DMS79 treated with DMSO at 0.1 percent for 48 hours (cell line): ENCODE data around the gene RTN4.

Source experiments
- DNase-seq: peaks from one replicate; lab custom pipeline; 2025; lab: John Stamatoyannopoulos, UW

The RTN4 gene

DNA sequence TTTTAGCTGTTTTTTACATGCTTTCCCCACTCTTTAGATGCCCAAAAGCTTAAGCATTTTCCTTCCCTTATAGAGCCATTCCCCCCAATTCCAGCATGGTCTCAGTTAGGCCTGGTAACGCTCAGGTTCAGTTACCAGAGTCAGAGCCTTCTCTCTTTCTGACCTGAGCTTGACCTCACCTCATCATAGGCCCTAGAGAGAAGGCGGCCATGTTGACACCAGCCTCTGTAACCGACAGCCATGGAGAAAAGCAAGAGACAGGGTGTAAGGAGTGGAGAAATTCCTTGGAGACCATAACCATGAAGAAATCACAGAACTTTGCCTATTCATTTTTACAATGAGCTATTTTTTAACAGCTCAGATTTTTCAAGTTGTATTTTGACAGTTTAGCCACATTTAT, 99.4 kb downstream of the RTN4 start:
- no peak for DNase-seq

DNA sequence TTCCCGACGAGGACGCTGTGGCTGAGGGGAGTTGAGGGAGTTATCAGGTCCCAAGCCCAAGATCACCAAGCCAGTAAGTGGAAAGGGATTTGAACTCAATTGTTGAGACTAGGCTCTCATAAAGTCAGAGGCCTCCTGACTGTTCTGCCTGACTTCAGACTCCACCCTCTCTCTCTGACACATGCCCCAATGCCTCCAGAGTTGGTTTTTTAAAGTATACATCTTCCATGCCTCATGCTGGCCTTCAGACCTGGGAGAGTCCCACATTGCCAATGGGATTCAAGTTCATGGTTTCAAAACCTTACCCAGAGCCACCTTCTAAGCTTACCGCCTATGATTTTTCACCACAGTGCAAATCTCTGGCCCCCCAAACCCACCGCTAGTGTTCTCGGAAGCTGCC, 100.8 kb downstream of the RTN4 start:
- no peak for DNase-seq

DNA sequence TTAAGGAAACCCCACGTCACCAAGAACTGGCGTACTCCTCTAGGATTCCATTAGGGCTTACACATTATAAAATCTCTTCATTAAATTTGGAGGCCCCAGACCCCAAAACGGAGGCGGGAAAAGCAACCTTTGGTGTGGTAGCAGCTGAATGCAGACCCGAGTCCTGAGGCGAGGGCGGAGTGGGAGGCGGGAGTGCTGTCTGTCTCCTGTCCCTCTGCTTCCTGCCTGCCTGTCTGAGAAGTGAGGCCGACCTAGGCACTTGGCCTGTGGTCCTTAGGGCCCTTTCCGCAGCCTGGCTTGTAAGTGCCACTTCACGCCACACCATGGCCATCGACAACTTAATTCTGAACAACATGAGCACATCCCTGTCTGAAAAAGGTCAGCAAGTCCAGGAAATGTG, 102.1 kb downstream of the RTN4 start:
- DNase-seq = no peak

DNA sequence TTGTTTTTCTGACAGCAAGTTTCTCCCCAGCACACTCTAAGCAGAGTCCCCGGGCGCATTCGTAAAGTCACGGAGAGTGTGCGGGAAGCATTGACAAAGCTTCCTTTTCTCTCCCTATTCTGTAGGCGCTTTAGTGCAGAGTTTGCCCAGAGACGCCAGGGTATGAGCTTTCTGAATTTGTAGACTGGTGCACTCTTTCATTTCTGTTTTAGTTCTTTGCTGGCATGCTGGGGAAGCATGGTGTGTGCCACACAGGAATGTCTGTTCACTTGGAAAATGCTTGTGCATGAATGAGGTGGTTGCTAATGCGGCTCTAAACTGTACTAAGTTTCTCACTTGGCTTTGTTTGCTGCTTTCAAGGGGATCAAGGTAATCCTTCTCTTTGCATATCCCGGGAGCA, 102.6 kb downstream of the RTN4 start:
- no peak for DNase-seq

DNA sequence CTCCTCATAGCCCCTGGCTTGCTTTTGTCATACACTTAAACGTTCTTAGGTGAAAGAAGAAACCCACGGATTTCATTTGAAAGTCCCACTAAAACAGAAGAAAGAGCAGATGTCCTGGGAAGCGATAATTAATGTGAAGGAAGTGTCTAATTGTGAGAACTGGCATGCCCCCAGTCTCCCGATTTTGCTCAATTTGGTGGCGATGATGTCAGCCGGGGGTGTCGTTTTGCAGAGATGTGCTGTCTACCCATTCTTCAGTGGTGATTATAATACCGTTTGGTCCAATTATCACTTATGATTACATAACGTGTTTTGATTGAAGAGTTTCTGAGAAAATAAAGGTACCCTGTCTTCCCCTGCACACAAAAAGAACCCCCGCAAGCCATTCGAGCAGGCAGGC, 103.1 kb downstream of the RTN4 start:
- DNase-seq = no peak

DNA sequence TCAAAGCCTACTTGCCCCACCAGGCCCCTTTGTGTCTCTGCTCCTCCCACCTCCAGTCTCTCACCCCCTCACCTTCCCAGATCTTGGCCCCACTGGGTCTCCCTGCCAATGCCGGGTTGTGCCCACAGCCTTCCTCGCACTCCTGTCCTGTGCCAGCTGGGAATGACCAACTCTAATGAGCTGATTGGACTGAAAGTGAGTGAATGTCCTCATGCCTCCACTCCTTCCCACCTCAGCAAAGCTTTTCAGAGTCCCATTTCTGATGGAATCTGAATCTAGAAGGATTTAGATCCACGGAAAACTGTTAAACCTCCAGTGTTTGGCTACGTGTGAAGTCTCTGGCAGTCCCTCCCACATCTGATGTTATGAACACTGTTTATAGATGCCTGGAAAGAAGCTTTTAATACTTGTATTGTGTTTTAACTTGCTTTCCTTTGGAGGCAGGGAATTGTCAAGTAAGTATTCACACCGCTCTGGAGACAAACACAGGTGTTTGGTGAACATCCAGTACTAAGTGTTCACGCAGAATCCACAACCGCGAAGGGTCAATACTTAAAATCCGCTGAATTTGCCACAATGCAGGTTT, 103.9 kb downstream of the RTN4 start:
- DNase-seq = no peak

DNA sequence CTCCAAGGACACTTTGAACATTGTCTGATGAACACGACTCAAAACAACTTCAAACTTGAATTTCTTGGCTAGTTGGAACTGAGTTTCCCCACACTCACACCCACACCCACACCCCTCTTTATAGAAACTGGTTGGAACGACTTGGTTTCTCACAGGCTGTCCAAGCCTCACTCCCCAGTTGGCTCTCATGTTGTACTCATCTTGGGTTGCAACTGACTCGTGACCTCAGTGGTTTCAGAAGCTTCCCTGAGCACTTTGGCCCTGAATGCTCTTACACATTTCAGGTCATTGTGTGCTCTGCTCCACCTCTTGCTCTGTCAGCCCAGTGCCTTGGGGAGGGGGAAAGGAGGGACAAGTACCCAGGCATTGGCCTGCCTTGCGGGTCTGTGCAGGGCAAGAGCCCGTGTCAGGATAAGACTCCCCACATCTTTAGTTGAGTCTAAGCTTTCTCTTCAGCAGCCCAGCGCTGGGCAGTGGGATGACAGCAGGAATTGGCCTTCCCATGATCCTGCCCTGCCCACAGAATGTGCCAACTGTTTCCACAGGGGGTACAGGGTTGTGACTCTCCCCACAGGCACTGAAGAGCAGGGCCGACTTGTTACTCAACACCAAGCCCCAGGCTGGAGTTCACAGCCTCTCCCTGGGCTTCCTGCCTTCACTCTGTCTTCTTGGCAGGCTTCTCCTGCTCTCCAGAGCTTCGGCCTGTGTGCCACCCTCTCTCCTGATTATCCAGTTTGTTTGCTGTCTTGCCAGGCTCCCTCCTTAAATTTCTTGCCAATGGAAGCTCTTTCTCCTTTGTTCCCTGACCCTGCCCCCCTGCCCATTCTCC, 104.6 kb downstream of the RTN4 start:
- DNase-seq = peak; percentile 77

DNA sequence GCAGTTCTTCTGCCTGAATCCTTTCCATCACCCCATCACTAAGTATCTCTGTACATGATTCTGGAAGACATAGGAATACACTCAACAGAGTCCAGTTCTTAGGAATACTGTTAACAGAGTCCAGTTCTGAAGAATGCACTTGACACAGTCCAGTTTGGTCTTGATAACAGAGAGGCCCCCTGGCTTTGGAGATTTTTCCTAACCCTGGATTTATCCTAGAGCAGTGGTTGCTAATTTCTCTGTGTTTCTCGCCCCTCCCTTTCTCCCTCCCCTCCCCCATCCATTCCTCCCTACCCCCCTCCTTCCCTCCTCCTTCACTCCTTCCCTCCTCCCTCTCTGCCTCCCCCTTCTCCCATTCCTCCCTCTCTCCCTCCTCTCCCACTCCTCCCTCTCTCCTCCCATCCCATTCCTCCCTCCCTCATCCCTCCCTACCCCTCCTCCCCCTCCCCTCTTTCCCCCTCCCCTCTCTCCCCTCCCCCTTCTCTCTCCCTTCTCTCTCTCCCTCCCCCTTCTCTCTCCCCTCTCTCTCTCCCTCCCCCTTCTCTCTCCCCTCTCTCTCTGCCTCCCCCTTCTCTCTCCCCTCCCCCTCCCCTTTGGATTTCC, 105.4 kb downstream of the RTN4 start:
- DNase-seq = no peak

DNA sequence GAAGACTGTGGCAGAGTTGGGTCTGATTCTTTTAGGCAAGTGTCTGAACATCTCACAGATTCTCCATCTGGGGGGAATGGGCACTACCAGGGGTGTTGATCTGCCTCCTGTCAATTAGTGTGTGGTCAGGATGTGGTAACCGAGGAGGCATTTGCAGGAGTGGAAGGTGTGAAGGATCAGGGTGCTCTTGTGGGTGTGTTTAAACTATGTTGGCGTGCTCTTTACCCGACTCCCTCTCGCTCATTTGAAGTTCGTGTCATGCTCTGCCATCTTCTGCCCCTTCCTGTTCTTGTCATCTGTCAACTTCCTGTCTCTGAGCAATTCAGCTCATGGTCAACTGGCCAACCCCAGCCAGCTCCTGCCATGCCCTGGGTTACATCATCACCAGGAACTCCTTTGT, 107.9 kb downstream of the RTN4 start:
- DNase-seq = no peak

DNA sequence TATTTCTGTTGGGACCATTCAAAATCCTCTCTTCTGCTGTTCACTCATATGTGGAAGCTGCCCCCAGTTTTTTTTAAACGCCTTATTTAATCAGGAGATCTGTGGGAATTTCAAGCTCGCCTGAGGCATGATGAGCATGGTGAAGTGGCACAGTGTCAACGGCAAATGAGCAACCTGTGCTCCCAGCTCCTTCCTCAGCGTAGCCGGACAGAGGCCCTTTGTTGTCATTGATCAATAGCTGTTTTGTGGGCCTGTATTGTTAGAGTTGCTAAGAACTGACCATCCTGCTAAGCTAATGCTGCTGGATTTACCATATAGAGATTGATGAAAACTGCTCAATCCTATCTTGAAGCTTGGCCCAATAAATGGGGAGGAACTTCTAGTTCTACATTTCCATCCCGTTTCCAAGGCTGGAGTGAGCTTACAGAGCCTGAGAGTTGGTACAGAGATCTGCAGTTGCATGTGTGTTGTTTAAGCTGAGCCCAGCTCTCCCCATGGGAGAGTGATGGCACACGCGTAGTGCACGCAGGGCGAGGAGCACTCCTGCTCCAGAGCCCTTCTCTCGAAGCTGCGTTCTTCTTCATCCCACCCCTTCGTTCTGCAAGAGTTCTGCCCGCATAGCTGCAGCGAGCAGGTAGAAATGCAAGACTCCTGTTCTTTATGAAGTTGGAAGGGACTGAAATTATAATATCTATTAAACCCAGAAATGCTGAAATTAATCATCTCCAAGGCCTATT, 108.8 kb downstream of the RTN4 start:
- DNase-seq = no peak

DNA sequence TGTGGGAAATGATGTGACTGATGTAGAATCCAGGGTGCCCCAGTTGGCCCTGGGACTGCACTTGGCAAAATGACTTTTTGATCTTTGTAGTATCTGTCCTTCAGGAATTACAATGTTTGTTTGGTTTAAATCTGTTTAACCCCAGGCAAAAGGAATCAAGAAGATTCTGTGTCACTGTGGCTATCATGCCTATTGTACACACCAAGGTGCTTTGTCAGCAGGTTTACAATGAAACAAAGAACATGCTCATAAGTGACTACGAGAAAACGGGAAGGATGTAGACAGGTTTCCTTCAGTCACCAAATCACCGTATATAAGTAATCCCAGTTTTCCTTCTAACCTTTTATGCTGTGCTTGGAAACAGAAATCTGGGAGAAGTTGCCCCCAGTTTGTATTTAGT, 109.5 kb downstream of the RTN4 start:
- no peak for DNase-seq

DNA sequence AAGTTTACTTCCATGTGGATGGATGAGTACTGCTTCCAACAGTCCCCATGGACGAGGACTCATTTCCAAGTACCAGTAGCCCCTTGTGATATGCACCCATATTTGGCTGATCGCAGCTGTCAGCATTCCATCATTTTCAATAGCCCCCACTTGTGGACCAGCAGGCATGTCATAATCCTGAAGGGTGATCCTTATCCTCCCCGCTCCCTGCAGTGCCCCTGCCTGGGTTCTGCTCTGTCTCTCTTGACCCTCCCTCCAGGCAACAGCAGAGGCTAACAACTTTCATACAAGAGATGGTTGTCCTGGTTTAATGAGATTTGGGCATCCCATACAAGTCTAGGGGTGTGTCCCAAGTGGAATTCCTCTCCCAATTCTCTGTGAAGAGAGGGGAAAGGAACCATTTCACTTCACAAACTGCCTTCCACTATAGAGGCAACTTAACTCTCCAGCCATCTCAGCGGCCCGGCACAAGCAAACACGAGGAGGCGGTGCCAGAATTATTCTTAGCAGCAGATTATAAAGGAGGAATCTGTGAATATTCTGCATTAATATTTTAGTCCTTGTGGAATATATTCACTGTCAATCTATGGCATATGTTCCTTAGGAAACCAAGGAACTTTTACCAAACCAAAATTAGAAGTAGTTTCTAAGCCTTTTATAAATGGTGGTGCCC, 110.7 kb downstream of the RTN4 start:
- DNase-seq = no peak

DNA sequence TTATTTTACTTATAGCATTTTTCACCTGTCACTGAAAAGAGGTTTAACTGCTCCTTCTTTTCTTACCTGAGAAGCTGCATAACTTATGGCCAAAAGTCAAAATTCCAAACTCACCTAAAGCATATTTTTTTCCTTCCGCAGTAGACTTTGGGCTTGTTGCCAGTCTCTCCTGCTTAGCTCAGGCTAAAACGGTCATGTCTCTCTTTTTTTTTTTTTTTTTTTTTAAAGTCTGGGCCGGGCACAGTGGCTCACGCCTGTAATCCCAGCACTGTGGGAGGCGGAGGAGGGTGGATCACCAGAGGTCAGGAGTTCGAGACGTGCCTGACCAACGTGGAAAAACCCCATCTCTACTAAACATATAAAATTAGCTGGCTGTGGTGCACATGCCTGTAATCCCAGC, 113.5 kb downstream of the RTN4 start:
- no peak for DNase-seq

DNA sequence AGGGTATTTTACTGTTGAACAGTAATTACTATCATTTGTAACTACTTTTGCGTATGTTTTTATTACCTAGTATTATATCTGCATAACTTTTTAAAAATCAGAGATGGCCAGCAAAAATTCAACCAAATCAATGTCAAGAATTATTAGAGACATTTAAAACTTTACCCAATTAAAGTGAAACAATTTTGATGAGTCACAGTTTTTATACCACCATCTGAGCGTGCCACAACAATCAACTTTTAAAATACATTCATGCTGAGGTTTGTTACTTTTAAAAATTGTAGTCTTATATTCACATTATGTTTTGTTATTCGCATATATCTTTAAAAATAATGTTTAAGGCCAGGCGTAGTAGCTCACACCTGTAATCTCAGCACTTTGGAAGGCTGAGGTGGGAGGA, 114.9 kb downstream of the RTN4 start:
- no peak for DNase-seq

DNA sequence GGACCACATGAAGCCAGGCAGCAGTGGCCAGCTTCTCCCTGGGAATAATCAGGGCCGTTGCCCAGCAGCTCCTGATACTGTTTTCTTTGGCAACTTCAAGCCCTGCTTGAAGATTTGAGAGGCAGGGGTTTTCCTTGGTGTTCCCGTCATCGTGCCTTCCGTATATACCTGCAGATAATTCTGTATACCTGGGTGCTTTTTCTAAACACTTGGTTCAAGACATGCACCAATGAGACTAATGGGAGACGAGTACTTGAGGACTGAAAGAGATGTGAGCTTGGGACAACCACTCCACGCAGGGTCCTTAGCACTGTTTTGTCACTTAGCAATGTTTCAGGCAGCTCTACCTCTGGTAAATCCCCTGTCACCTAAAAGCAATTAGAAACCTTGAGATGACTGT, 118.8 kb downstream of the RTN4 start:
- peak; percentile 88 for DNase-seq

DNA sequence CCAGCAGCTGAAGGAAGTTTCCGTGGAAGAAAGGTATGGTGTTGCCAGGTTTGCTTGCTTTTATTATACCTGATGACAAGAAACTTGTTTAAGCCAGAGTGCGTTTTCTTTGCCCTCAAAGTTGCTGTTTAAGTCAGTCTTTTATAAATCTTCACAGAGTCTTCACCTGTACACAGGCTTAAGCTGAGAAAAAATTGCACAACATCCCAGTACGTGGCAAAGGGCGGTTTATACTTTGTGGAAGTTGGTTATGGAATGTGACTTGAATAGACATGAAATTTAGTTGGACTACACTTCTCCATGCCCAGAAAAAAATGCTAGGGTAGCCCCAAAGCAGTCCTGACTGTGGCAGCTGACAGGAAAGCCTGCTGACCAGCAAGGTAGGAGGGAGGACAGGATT, 121.5 kb downstream of the RTN4 start:
- no peak for DNase-seq

DNA sequence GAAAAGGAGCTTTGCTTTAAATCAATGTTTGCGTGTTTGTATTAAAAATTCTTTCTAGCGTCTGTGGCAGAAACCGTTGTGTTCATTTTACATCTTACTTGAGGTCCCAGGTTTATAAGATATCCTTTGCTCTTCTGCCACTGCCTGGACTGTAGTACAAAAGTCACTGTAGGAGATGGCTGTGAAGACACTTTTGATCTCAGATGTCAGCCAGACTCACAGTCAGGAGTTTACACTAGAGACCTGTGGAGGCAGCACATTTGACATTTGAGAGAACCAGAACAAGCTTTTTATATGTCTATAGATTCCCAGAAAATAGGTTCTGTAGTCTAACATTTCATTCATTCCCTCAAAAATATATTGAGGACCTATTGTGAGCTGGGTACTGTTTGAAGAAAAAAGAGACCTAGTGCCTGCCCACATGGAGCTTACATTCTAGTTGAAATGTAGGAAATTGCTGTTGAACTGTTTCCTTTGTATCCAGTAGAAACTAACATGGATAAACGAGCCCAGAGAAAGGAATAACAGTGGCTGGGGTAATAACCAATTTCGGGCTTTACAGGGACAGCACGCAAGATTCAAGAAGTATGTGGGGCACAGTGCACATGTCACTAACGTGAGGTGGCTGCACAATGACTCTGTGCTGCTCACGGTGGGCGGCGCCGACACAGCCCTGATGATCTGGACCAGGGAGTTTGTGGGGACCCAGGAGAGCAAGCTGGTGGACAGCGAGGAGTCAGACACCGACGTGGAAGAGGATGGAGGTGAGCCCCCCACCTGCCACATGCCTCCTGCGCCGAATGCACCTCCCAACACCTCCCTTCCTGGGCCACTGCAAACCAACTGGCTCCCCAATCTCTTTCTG, 122.3 kb downstream of the RTN4 start:
- DNase-seq = no peak

DNA sequence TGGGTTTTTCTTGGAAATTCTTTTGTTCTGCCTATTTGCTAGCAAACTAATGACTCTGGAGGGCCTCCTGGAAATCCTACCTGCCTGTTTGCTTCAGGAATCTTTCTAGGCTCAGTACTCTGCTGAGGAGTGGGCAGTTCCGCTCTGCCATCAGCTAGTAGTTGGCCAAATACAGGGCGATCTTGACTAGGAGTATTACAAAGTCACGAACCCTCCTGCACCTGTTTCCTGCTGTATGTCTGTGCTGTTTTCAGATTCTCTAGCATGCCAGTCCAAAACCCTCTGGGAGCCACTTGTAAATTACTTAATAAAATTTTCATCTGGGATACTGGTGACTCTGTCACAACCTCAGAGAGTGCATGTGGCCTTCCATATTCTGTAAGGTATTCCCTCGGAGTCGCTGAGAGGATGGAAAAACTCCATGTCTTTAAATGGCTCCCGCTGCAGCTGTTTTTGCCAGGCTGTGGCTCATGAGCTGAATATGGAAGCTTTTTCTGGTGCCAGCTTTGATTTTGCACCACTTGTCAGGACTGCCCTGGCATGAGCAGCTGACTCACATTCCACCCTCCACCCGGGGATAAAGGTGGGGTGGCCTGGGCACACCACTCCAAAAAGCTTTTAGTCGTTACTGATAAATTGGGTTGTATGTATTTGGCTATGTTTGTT, 123.0 kb downstream of the RTN4 start:
- no peak for DNase-seq

DNA sequence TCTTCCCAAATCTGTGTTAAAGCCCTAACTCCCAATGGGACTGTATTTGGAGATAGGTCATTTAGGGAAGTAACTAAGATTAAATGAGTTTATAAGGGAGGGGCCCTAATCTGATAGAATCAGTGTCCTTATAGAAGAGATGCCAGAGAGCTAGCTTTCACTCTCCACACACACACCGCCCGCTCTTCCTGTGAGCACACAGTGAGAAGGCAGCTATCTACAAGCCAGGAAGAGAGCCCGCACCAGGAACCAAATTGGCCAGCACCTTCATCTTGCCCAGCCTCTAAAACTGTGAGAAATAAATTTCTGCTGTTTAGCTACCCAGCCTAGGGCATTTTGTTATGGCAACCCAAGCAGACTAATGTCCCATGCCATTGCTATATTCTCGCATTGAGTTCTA, 125.2 kb downstream of the RTN4 start:
- no peak for DNase-seq

DNA sequence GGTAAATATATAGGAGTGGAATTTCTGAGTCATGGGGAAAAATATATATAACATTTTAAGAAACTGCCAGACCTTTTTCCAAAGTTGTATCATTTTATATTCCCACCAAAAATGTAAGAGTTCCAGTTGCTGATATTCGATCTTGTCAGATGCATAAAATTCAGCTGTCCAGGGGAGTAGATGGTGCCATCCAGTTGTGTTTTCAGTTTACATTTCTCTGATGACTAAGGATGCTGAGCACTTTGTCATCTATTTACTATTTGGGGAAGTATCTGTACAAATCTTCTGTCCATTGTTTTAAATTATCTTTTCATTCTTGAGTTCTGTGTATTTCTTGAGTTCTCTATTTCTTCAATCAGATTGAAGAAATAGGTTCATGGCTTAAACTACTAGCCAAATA, 126.1 kb downstream of the RTN4 start:
- DNase-seq = no peak
